Kidney epithelial cell (primary cell): ENCODE results near the gene GPBP1. TPM values are rescaled to one million over a fixed set of nuclear protein-coding genes. Genes with fewer than 3 reads are reported as not detected.
A peak's percentile ranks its signal among the peaks of the same experiment; 100 is the strongest.

Experiments used
- DNase-seq: peaks from one replicate; pipeline ENCODE4 v3.0.0-alpha.2; 2010; ENCODE audit warnings: low read depth
- H3K27me3 ChIP-seq: 2 replicates; pipeline ENCODE4 v1.6.0; 2011; ENCODE audit warnings: low read length; ENCODE audit not compliant: control insufficient read depth, insufficient read depth
- H3K36me3 ChIP-seq: 2 replicates; pipeline ENCODE4 v1.5.1; 2011; ENCODE audit warnings: low read length; ENCODE audit not compliant: control insufficient read depth, insufficient read depth
- H3K4me3 ChIP-seq: 2 replicates; pipeline ENCODE4 v1.5.1; 2011; ENCODE audit warnings: low read depth, mild to moderate bottlenecking, control low read depth, low read length
- total RNA-seq: library from RNA; depleted of rRNA; stranded (reverse); fragments of >200 nt; gene quantifications from 2 replicates; pipeline ENCODE4 v1.2.3, GENCODE V29; 2015
- TF ChIP-seq, protein P1 (sequence below): IDR thresholded peaks from 2 replicates; pipeline ENCODE4 v1.5.1; 2011; ENCODE audit warnings: mild to moderate bottlenecking, moderate library complexity, low read length, control low read depth, inconsistent platforms; ENCODE audit not compliant: insufficient read depth, poor library complexity, severe bottlenecking

Gene GPBP1
- total RNA-seq, 1 donor from 2014 or later = 45.9 TPM

GRCh38 chr5:57298985-57299491 lies 125.2 kb downstream of the GPBP1 start:
- no peaks in the 10 kb centered on the region for H3K36me3 ChIP-seq
- peak; percentile 59 for DNase-seq
- H3K27me3 ChIP-seq = no peaks in the 10 kb centered on the region
- no peak overlapping the region for H3K4me3 ChIP-seq
- TF ChIP-seq, protein P1, sequence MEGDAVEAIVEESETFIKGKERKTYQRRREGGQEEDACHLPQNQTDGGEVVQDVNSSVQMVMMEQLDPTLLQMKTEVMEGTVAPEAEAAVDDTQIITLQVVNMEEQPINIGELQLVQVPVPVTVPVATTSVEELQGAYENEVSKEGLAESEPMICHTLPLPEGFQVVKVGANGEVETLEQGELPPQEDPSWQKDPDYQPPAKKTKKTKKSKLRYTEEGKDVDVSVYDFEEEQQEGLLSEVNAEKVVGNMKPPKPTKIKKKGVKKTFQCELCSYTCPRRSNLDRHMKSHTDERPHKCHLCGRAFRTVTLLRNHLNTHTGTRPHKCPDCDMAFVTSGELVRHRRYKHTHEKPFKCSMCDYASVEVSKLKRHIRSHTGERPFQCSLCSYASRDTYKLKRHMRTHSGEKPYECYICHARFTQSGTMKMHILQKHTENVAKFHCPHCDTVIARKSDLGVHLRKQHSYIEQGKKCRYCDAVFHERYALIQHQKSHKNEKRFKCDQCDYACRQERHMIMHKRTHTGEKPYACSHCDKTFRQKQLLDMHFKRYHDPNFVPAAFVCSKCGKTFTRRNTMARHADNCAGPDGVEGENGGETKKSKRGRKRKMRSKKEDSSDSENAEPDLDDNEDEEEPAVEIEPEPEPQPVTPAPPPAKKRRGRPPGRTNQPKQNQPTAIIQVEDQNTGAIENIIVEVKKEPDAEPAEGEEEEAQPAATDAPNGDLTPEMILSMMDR = peak; percentile 36

GRCh38 chr5:57299986-57300385 lies 126.1 kb downstream of the GPBP1 start:
- Histone ChIP-seq H3K27me3 (no peaks in the 10 kb centered on the region), H3K4me3 (no peak overlapping the region), H3K36me3 (no peaks in the 10 kb centered on the region)
- DNase-seq = no peak
- TF ChIP-seq, protein P1 = no peak

DNA sequence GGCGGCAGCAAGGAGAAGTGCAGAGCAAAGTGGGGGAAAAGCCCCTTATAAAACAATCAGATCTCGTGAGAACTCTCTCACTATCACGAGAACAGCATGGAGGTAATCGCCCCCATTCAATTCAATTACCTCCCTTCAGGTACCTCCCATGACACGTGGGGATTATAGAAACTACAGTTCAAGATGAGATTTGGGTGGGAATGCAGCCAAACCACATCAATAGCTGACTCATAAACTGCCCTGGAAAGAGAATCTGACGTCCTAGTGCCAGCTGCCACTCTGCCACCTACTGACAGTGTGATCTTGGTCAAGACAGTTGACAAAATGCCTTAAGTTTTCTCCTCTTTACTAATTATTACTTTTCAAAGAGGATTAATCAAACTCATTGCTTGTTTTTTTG lies 128.3 kb downstream of the GPBP1 start:
- no peak overlapping the region for H3K4me3 ChIP-seq
- peak; percentile 58 for DNase-seq
- no peaks in the 10 kb centered on the region for H3K27me3 ChIP-seq
- TF ChIP-seq, protein P1 = peak; percentile 30
- no peaks in the 10 kb centered on the region for H3K36me3 ChIP-seq

DNA sequence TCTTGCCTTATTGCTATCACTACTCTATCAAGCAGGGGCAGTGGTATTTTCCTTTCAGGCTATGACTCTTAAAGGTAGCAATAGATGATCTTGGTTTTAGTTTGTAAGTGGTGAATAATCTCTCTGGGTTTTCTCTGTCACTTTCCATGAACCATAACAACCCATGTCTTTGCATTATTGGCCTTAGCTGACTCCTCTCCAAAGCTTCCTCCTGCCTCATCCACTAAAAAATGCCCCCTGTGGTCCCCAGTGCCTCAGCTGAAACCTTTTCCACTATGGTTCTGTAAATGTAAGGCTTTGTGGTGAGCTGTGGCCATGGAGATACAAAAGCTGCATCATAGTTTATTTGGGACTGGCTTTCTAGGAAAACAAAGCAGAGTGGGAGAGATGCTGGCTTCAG lies 128.8 kb downstream of the GPBP1 start:
- Histone ChIP-seq H3K4me3 (no peak overlapping the region), H3K27me3 (no peaks in the 10 kb centered on the region), H3K36me3 (no peaks in the 10 kb centered on the region)
- DNase-seq = no peak
- TF ChIP-seq, protein P1 = no peak

GRCh38 chr5:57303985-57304384 lies 130.1 kb downstream of the GPBP1 start:
- DNase-seq = no peak
- Histone ChIP-seq H3K36me3 (no peaks in the 10 kb centered on the region), H3K27me3 (no peaks in the 10 kb centered on the region), H3K4me3 (no peak overlapping the region)
- TF ChIP-seq, protein P1 = no peak

- Histone ChIP-seq H3K36me3 (no peaks in the 10 kb centered on the region), H3K4me3 (no peak overlapping the region), H3K27me3 (no peaks in the 10 kb centered on the region)
- DNase-seq = no peak
- TF ChIP-seq, protein P1 = no peak
These were observed 131.1 kb downstream of the GPBP1 start for GRCh38 chr5:57304931-57305330.
